GM12892 (cell line): ENCODE data around the gene KCNK7.

ENCODE experiments used
- POLR2A ChIP-seq: IDR thresholded peaks from 2 replicates; pipeline ENCODE4 v1.6.1; 2011; ENCODE audit warnings: low read depth, low read length, control low read depth
- POLR2AphosphoS5 ChIP-seq: IDR thresholded peaks from 2 replicates; pipeline ENCODE4 v1.6.1; 2011; ENCODE audit warnings: low read depth, low read length, control low read depth

DNA sequence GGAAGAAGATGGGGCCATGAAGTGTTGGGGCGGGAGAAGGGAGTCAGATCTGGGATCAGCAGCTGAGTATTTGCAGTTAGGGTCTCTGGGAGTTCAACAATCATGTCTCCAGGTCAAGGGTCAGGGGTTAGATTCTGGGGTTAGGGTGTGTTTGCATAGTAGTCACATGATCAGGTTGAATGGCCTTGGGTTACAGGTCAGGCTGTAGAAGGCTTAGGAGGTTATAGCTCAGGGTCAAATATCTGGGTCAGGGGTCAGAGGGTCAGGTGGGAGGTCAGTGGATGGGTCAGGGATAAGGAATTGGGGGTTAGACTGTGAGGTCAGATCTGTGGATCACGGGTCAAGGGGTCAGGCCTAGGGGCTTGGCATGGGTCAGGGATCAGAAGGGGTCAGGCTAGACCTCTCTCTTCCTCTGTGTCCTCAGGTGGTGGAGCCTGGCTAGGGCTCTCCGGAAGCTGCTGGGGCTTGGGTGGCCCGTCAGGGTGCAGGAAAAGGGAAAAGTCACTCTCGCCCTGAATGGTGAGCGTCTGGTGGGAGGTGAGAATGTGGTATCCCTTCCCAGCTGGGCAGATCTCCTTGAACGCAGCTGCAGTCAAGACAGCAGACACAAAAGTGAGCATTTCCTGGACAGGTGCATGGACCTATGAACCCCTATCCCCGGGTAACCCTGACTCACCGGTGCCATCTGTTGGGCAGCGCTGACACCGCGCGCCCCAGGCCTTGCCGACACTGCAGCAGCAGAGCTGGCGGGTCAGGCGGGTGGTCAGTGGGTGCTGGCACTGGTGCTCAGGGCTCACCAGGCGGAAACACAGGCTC is 43.8 kb downstream of the KCNK7 start:
- TF ChIP-seq POLR2AphosphoS5 (no peak), POLR2A (no peak)
